Mesodermal cell (in vitro differentiated cells): ENCODE results near the gene PRRC2B.
"Not testable (repeated sequence)": the region's sequence is repeated elsewhere in the genome, so short reads cannot be mapped to it uniquely, and the experiment has no call there.

Experiments
- H3K27ac ChIP-seq: 2 replicates; pipeline ENCODE4 v1.7.0; 2013; ENCODE audit warnings: mild to moderate bottlenecking, low read depth, low read length, moderate library complexity; ENCODE audit not compliant: severe bottlenecking
- H3K36me3 ChIP-seq: 2 replicates; pipeline ENCODE4 v1.7.1; 2013; ENCODE audit warnings: mild to moderate bottlenecking, low read length, moderate library complexity; ENCODE audit not compliant: control insufficient read depth, insufficient read depth
- H3K4me1 ChIP-seq: one replicate; pipeline ENCODE4 v1.7.1; 2013; ENCODE audit warnings: mild to moderate bottlenecking, low read length; ENCODE audit not compliant: insufficient read depth, control insufficient read depth, poor library complexity, severe bottlenecking
- H3K4me3 ChIP-seq: 2 replicates; pipeline ENCODE4 v1.7.0; 2013; ENCODE audit warnings: low read length, control low read depth, mild to moderate bottlenecking; ENCODE audit not compliant: insufficient read depth, poor library complexity, severe bottlenecking; ENCODE audit errors: extremely low read depth
- H3K9me3 ChIP-seq: 2 replicates; pipeline ENCODE4 v1.7.1; 2013; ENCODE audit warnings: mild to moderate bottlenecking, low read length, moderate library complexity; ENCODE audit not compliant: control insufficient read depth
- WGBS, 2 experiments: methylation state at CpG; one replicate each; pipeline ENCODE4 v1.1.5; 2013; ENCODE audit warnings: missing lambda C conversion rate in 2 of 2; ENCODE audit not compliant: insufficient coverage in 2 of 2; 5-methylcytosine and 5-hydroxymethylcytosine counted together

The PRRC2B gene

GRCh38 chr9:131500377-131500776 is 106.5 kb downstream of the PRRC2B start:
- 93% methylated on average over 8 to 9 of the region's 12 CpGs for WGBS, 2 experiments
- Histone ChIP-seq H3K36me3 (peaks cover 53% of the 10 kb centered on the region), H3K4me1 (no peaks in the 10 kb centered on the region), H3K4me3 (no peak overlapping the region), H3K9me3 (no peaks in the 10 kb centered on the region), H3K27ac (no peak overlapping the region)

- Histone ChIP-seq H3K4me1 (no peaks in the 10 kb centered on the region), H3K9me3 (no peaks in the 10 kb centered on the region), H3K36me3 (peaks cover 50% of the 10 kb centered on the region), H3K27ac (no peak overlapping the region), H3K4me3 (no peak overlapping the region)
- WGBS, 2 experiments = 90 to 96% methylated on average over 3 to 4 of the region's 5 CpGs
Measured at GRCh38 chr9:131500939-131501541, 107.2 kb downstream of the PRRC2B start.

GRCh38 chr9:131502781-131503625 is 109.1 kb downstream of the PRRC2B start, which contains the start of gene POMT1:
Gene POMT1 (plus strand): TSS chr9:131502918. CDS start chr9:131504219, 1,301 bp downstream.
- Histone ChIP-seq H3K27ac (peak within 1 kb of the TSS; percentile 41), H3K4me3 (peak within 1 kb of the TSS; percentile 91), H3K9me3 (no peaks in the 10 kb centered on the region), H3K36me3 (peaks cover 46% of the 10 kb centered on the region), H3K4me1 (no peaks in the 10 kb centered on the region)
- 4 to 5% methylated on average over 71 to 75 of the region's 83 CpGs for WGBS, 2 experiments

- H3K4me3 ChIP-seq = peak overlapping the region; percentile 91
- H3K36me3 ChIP-seq = peaks cover 39% of the 10 kb centered on the region
- no peak overlapping the region for H3K27ac ChIP-seq
- H3K4me1 ChIP-seq = no peaks in the 10 kb centered on the region
- H3K9me3 ChIP-seq = no peaks in the 10 kb centered on the region
- WGBS, 2 experiments = 67 to 72% methylated on average over 24 to 26 of the region's 32 CpGs
Measured at GRCh38 chr9:131503626-131504465, 110.0 kb downstream of the PRRC2B start.

GRCh38 chr9:131505012-131505411 is 111.1 kb downstream of the PRRC2B start:
- Histone ChIP-seq H3K36me3 (peaks cover 38% of the 10 kb centered on the region), H3K4me1 (no peaks in the 10 kb centered on the region), H3K9me3 (no peaks in the 10 kb centered on the region), H3K27ac (no peak overlapping the region), H3K4me3 (no peak overlapping the region)
- WGBS, 2 experiments = 96 to 100% methylated on average over 2 to 4 of the region's 8 CpGs

- WGBS, 2 experiments = 83 to 96% methylated on average over 6 of the region's 7 CpGs
- Histone ChIP-seq H3K27ac (no peak overlapping the region), H3K36me3 (peaks cover 85% of the 10 kb centered on the region), H3K4me3 (no peak overlapping the region), H3K4me1 (no peaks in the 10 kb centered on the region), H3K9me3 (no peaks in the 10 kb centered on the region)
Measured at GRCh38 chr9:131511416-131511815, 117.5 kb downstream of the PRRC2B start.

- H3K27ac ChIP-seq = no peak overlapping the region
- H3K36me3 ChIP-seq = peaks cover 87% of the 10 kb centered on the region
- 100% methylated on average over 6 of the region's 6 CpGs for WGBS, 2 experiments
- H3K9me3 ChIP-seq = no peaks in the 10 kb centered on the region
- no peak overlapping the region for H3K4me3 ChIP-seq
- H3K4me1 ChIP-seq = no peaks in the 10 kb centered on the region
Measured at GRCh38 chr9:131511880-131512279, 118.0 kb downstream of the PRRC2B start.

- 95 to 97% methylated on average over 14 to 15 of the region's 15 CpGs for WGBS, 2 experiments
- no peak overlapping the region for H3K4me3 ChIP-seq
- H3K36me3 ChIP-seq = peaks cover 89% of the 10 kb centered on the region
- H3K9me3 ChIP-seq = no peaks in the 10 kb centered on the region
- H3K27ac ChIP-seq = no peak overlapping the region
- H3K4me1 ChIP-seq = no peaks in the 10 kb centered on the region
Measured at GRCh38 chr9:131513177-131513576, 119.3 kb downstream of the PRRC2B start.

- WGBS, 2 experiments = 83 to 88% methylated on average over 2 to 9 of the region's 12 CpGs
- not testable (repeated sequence) for H3K27ac ChIP-seq, H3K9me3 ChIP-seq, H3K4me3 ChIP-seq, H3K4me1 ChIP-seq
- peaks cover 95% of the 10 kb centered on the region for H3K36me3 ChIP-seq
Measured at GRCh38 chr9:131515559-131516031, 121.7 kb downstream of the PRRC2B start.

- no peaks in the 10 kb centered on the region for H3K9me3 ChIP-seq
- H3K4me3 ChIP-seq = no peak overlapping the region
- H3K27ac ChIP-seq = no peak overlapping the region
- H3K36me3 ChIP-seq = peaks cover 95% of the 10 kb centered on the region
- no peaks in the 10 kb centered on the region for H3K4me1 ChIP-seq
- 85 to 91% methylated on average over 9 to 13 of the region's 15 CpGs for WGBS, 2 experiments
Measured at GRCh38 chr9:131516100-131516499, 122.2 kb downstream of the PRRC2B start.
